Neural progenitor cell (in vitro differentiated cells): ENCODE measurements around the gene DNAJB8. TPM values are rescaled to one million over a fixed set of nuclear protein-coding genes. Genes with fewer than 3 reads are reported as not detected.

ENCODE experiments used
- DNase-seq: peaks from one replicate; pipeline ENCODE4 v3.0.0-alpha.2; 2016; ENCODE audit warnings: low spot score
- H2AFZ ChIP-seq: fragments of 200-600 bp; sonication (generic); replicated peaks from 2 replicates; pipeline ENCODE4 v1.6.1; 2016; ENCODE audit warnings: antibody characterized with exemption
- H3F3A ChIP-seq: fragments of 200-600 bp; sonication (generic); 2 replicates; pipeline ENCODE4 v1.6.1; 2016; ENCODE audit warnings: antibody characterized with exemption, low read depth
- H3K27ac ChIP-seq: fragments of 200-600 bp; sonication (generic); 2 replicates; pipeline ENCODE4 v1.5.1; 2016; ENCODE audit warnings: mild to moderate bottlenecking
- H3K27me3 ChIP-seq: fragments of 200-600 bp; sonication (generic); 2 replicates; pipeline ENCODE4 v1.6.1; 2016; ENCODE audit warnings: mild to moderate bottlenecking, moderate library complexity
- H3K36me3 ChIP-seq: fragments of 200-600 bp; sonication (generic); 2 replicates; pipeline ENCODE4 v1.5.1; 2016
- H3K4me1 ChIP-seq: fragments of 200-600 bp; sonication (generic); 2 replicates; pipeline ENCODE4 v1.6.1; 2016; ENCODE audit warnings: mixed run types
- H3K4me2 ChIP-seq: fragments of 200-600 bp; sonication (generic); 2 replicates; pipeline ENCODE4 v1.6.1; 2016
- H3K4me3 ChIP-seq: fragments of 200-600 bp; sonication (generic); 2 replicates; pipeline ENCODE4 v1.5.1; 2016
- H3K79me2 ChIP-seq: fragments of 200-600 bp; sonication (generic); 2 replicates; pipeline ENCODE4 v1.6.1; 2016; ENCODE audit warnings: low read depth
- H3K9ac ChIP-seq: fragments of 200-600 bp; sonication (generic); 2 replicates; pipeline ENCODE4 v1.6.1; 2016
- H3K9me3 ChIP-seq: fragments of 200-600 bp; sonication (generic); 2 replicates; pipeline ENCODE4 v1.5.1; 2016; ENCODE audit warnings: low read depth
- H4K20me1 ChIP-seq: fragments of 200-600 bp; sonication (generic); 2 replicates; pipeline ENCODE4 v1.6.1; 2016; ENCODE audit warnings: low read depth
- H3K27ac Mint-ChIP-seq: 3 replicates; pipeline ENCODE4 v1.8.0; 2021; ENCODE audit warnings: mixed read lengths
- H3K27me3 Mint-ChIP-seq: 2 replicates; pipeline ENCODE4 v1.8.0; 2022; ENCODE audit warnings: low read depth, mild to moderate bottlenecking, inconsistent platforms, moderate library complexity, mixed read lengths; ENCODE audit not compliant: insufficient read depth
- H3K36me3 Mint-ChIP-seq: 3 replicates; pipeline ENCODE4 v1.8.0; 2021; ENCODE audit warnings: mixed read lengths
- H3K4me1 Mint-ChIP-seq: 3 replicates; pipeline ENCODE4 v1.8.0; 2021; ENCODE audit warnings: mixed read lengths
- H3K4me3 Mint-ChIP-seq: 3 replicates; pipeline ENCODE4 v1.8.0; 2021; ENCODE audit warnings: mild to moderate bottlenecking, moderate library complexity, mixed read lengths
- H3K9me3 Mint-ChIP-seq: 3 replicates; pipeline ENCODE4 v1.8.0; 2020; ENCODE audit warnings: mixed read lengths
- CTCF ChIP-seq: fragments of 200-600 bp; sonication (generic); IDR thresholded peaks from 2 replicates; pipeline ENCODE4 v1.5.1; 2017; ENCODE audit warnings: antibody characterized with exemption, mild to moderate bottlenecking
- EZH2 ChIP-seq: fragments of 200-600 bp; sonication (generic); IDR thresholded peaks from 2 replicates; pipeline ENCODE4 v1.6.1; 2017; ENCODE audit warnings: antibody characterized with exemption, mild to moderate bottlenecking, moderate library complexity
- EZH2phosphoT487 ChIP-seq: fragments of 200-600 bp; sonication (generic); IDR thresholded peaks from 2 replicates; pipeline ENCODE4 v1.6.1; 2017; ENCODE audit warnings: antibody characterized with exemption
- total RNA-seq: library from RNA; depleted of rRNA; stranded (reverse); fragments of >200 nt; gene quantifications from 2 replicates; pipeline ENCODE4 v1.2.3, GENCODE V29; 2015; ENCODE audit warnings: low replicate concordance

Gene DNAJB8
- total RNA-seq, 1 donor from 2014 or later = not detected

GRCh38 chr3:128498901-128499530, 32.3 kb upstream of the DNAJB8 start:
- Mint-ChIP-seq H3K4me3 (peak overlapping the region; percentile 71), H3K9me3 (peaks cover 4% of the 10 kb centered on the region), H3K27ac (no peak overlapping the region), H3K4me1 (peaks cover 18% of the 10 kb centered on the region), H3K27me3 (peaks cover 52% of the 10 kb centered on the region), H3K36me3 (no peaks in the 10 kb centered on the region)
- H4K20me1 ChIP-seq = peaks cover 29% of the 10 kb centered on the region
- no peak overlapping the region for H3K4me2 ChIP-seq
- no peak overlapping the region for H2AFZ ChIP-seq
- H3K4me3 ChIP-seq = no peak overlapping the region
- no peaks in the 10 kb centered on the region for H3K36me3 ChIP-seq
- no peaks in the 10 kb centered on the region for H3K9me3 ChIP-seq
- peaks cover 90% of the 10 kb centered on the region for H3K27me3 ChIP-seq
- H3K9ac ChIP-seq = no peak overlapping the region
- DNase-seq = no peak
- peaks cover 8% of the 10 kb centered on the region for H3K4me1 ChIP-seq
- H3F3A ChIP-seq = peaks cover 9% of the 10 kb centered on the region
- TF ChIP-seq EZH2 (no peak), CTCF (no peak), EZH2phosphoT487 (no peak)
- no peak overlapping the region for H3K27ac ChIP-seq
- H3K79me2 ChIP-seq = no peaks in the 10 kb centered on the region

- Histone ChIP-seq H4K20me1 (peaks cover 37% of the 10 kb centered on the region), H3K9me3 (no peaks in the 10 kb centered on the region), H3K4me3 (peak overlapping the region; percentile 68), H3K4me1 (peaks cover 8% of the 10 kb centered on the region), H3K27ac (no peak overlapping the region), H3K36me3 (no peaks in the 10 kb centered on the region), H3K9ac (no peak overlapping the region), H3F3A (peaks cover 9% of the 10 kb centered on the region), H3K79me2 (no peaks in the 10 kb centered on the region), H2AFZ (no peak overlapping the region), H3K27me3 (peaks cover 98% of the 10 kb centered on the region), H3K4me2 (peak overlapping the region; percentile 76)
- peaks cover 60% of the 10 kb centered on the region for H3K27me3 Mint-ChIP-seq
- DNase-seq = no peak
- H3K9me3 Mint-ChIP-seq = peaks cover 5% of the 10 kb centered on the region
- TF ChIP-seq EZH2phosphoT487 = no peak
- no peak for TF ChIP-seq EZH2
- peaks cover 21% of the 10 kb centered on the region for H3K4me1 Mint-ChIP-seq
- H3K4me3 Mint-ChIP-seq = peak overlapping the region; percentile 71
- no peak overlapping the region for H3K27ac Mint-ChIP-seq
- no peaks in the 10 kb centered on the region for H3K36me3 Mint-ChIP-seq
Observed at GRCh38 chr3:128498127-128498626, 31.5 kb upstream of the DNAJB8 start.

- Mint-ChIP-seq H3K4me1 (peaks cover 21% of the 10 kb centered on the region), H3K4me3 (peak overlapping the region; percentile 84), H3K9me3 (peaks cover 5% of the 10 kb centered on the region), H3K27ac (no peak overlapping the region), H3K36me3 (no peaks in the 10 kb centered on the region), H3K27me3 (peaks cover 62% of the 10 kb centered on the region)
- Histone ChIP-seq H3K27ac (no peak overlapping the region), H3F3A (peaks cover 9% of the 10 kb centered on the region), H3K79me2 (no peaks in the 10 kb centered on the region), H3K4me3 (peak overlapping the region; percentile 68), H2AFZ (peak overlapping the region; percentile 84), H3K4me1 (peaks cover 14% of the 10 kb centered on the region), H4K20me1 (peaks cover 44% of the 10 kb centered on the region), H3K4me2 (peak overlapping the region; percentile 76), H3K9me3 (no peaks in the 10 kb centered on the region), H3K36me3 (no peaks in the 10 kb centered on the region), H3K27me3 (peaks cover 100% of the 10 kb centered on the region), H3K9ac (no peak overlapping the region)
- TF ChIP-seq CTCF (peak; percentile 76), EZH2 (peak; percentile 72), EZH2phosphoT487 (peak; percentile 22)
- peak; percentile 90 for DNase-seq
Observed at GRCh38 chr3:128497305-128498126, 30.8 kb upstream of the DNAJB8 start.
